HG03103 (cell line): Measurements from ENCODE around the gene ZNF280C.
A peak's percentile ranks its signal among the peaks of the same experiment; 100 is the strongest.

ENCODE experiments used
- ATAC-seq: cut with Tn5 transposase; IDR thresholded peaks from one replicate; pipeline ENCODE4 v1.9.1; 2021; ENCODE audit warnings: low read depth; ENCODE audit not compliant: unreplicated experiment

The ZNF280C gene

GRCh38 chrX:130184168-130184567 is 84.5 kb downstream of the ZNF280C start:
- no peak for ATAC-seq

- ATAC-seq: no peak
These were observed 89.0 kb downstream of the ZNF280C start for GRCh38 chrX:130179579-130180215.

GRCh38 chrX:130179170-130179569 is 89.5 kb downstream of the ZNF280C start:
- no peak for ATAC-seq

GRCh38 chrX:130176942-130177341 is 91.8 kb downstream of the ZNF280C start:
- ATAC-seq: no peak

- ATAC-seq: peak; percentile 63
These were observed 92.3 kb downstream of the ZNF280C start for GRCh38 chrX:130176354-130176776.

GRCh38 chrX:130174937-130175336 is 93.8 kb downstream of the ZNF280C start:
- ATAC-seq: no peak

- no peak for ATAC-seq
These were observed 94.5 kb downstream of the ZNF280C start for GRCh38 chrX:130174045-130174704.

GRCh38 chrX:130173190-130173895 is 95.4 kb downstream of the ZNF280C start:
- no peak for ATAC-seq

GRCh38 chrX:130172127-130172845 is 96.4 kb downstream of the ZNF280C start:
- ATAC-seq: no peak

- no peak for ATAC-seq
These were observed 97.1 kb downstream of the ZNF280C start, which contains the start of gene RAB33A for GRCh38 chrX:130171446-130172126. RAB33A (plus strand) TSS chrX:130171962; CDS start chrX:130172063, 101 bp downstream.

GRCh38 chrX:130170752-130171445 is 97.8 kb downstream of the ZNF280C start:
- peak; percentile 57 for ATAC-seq

GRCh38 chrX:130167040-130167439 is 101.7 kb downstream of the ZNF280C start:
- ATAC-seq: no peak

GRCh38 chrX:130166503-130166777 is 102.3 kb downstream of the ZNF280C start:
- no peak for ATAC-seq

GRCh38 chrX:130165703-130166502 is 102.8 kb downstream of the ZNF280C start, which contains the start of gene AIFM1:
AIFM1 (minus strand) TSS chrX:130165841; CDS start chrX:130165656, 185 bp downstream.
- ATAC-seq: peak; percentile 86

- ATAC-seq: peak; percentile 5
These were observed 103.5 kb downstream of the ZNF280C start for GRCh38 chrX:130165181-130165702.

GRCh38 chrX:130163398-130163797 is 105.3 kb downstream of the ZNF280C start:
- ATAC-seq: no peak

- no peak for ATAC-seq
These were observed 106.5 kb downstream of the ZNF280C start for GRCh38 chrX:130162094-130162735.

GRCh38 chrX:130159776-130160175 is 108.9 kb downstream of the ZNF280C start:
- no peak for ATAC-seq
